Bronchus fibroblast of lung (primary cell): ENCODE results near the gene NPB. TPM values are rescaled to one million over a fixed set of nuclear protein-coding genes. Genes with fewer than 3 reads are reported as not detected.

Experiments
- total RNA-seq: library from RNA; depleted of rRNA; stranded (reverse); fragments of >200 nt; gene quantifications from 2 replicates; pipeline ENCODE4 v1.2.3, GENCODE V29; 2015

The NPB gene
- total RNA-seq = 1.3 TPM in 2 replicates

DNA sequence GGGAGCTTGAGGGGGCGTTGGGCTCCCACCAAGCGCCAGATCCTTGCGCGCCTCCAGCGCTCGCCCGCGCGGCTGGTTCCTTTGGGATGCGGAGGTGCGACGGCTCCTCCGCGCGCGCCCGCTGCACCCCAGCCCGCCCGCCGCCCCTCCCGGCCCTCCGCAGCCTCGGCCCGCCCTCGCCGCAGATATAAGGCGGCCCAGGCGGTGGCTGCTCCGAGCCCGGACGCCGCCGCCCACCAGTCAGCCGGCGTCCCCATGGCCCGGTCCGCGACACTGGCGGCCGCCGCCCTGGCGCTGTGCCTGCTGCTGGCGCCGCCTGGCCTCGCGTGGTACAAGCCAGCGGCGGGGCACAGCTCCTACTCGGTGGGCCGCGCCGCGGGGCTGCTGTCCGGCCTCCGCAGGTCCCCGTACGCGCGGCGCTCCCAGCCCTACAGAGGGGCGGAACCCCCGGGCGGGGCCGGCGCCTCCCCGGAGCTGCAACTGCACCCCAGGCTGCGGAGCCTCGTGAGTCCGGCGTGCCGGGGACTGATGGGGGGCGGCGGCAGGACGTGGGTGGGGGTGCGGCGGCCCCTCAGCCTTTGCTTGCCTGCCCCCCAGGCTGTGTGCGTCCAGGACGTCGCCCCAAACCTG lies at the start of gene NPB:
TSS of gene NPB (plus strand) at position 216 of the 630 bp plus-strand sequence. CDS start at position 256, 40 bp downstream.

GRCh38 chr17:81859906-81860755 lies 41.9 kb upstream of the NPB start, which contains the start of gene P4HB:
TSS of gene P4HB (minus strand) at chr17:81860535. CDS start at chr17:81860471, 64 bp downstream.

DNA sequence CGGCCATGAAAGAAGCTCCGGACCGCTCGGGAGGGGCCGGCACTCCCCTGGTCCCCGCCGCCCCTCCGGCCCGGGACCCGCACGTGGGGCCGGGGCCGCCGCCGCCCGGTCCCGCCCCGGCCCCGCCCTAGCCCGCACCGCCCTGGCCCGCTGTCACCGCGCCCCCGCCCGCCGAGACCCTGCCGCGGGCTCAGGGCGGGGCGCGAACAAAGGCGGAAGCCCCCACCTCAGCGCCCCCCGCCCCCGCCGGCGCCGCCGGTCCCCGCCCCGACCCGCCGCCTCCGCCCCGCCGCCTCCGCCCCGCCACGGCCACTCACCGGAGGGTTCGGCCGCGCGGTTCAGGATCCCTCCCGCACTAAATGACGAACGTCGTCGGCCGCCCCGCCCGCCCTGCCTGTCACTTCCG lies 31.1 kb upstream of the NPB start, which contains the start of gene ARHGDIA:
TSS of gene ARHGDIA (minus strand) at position 357 of the 406 bp plus-strand sequence. CDS start 1,407 bp downstream, outside the sequence.

DNA sequence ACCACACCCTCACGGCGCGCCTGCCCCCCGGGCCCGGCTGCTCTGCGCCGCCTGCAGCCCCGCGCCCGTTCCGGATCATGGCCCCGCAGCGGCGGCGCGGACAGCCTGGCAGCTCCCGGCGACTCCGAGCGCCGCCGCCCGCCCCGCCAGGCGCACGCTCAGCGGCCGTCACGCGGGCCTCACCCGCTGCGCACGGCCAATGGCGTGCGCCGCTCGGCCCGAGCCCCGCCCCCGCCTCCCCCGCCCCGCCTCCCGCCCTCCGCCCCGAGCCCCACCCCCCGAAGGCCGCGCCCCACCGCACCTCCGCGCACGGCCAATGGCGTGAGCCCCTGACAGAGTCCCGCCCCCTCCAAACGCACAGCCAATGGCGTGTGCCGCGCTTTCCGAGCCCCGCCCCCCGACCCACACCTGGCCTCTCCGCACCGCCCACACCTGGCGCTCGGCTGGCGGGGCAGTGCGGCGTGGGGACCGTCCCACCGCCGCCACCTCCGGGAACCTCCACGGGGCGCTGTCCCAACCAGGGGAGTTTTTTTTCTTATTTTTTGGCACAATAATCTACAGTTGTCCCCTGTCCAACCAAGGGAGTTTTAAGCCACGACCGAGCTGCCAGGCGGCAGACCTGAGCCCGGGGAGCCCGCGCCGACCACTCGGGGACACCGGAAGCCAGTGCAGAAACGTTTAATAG lies 9.4 kb downstream of the NPB start, which contains the start of gene PCYT2:
TSS of gene PCYT2 (minus strand) at position 123 of the 685 bp plus-strand sequence. CDS start at position 79, 44 bp downstream.

GRCh38 chr17:81917565-81918332 lies 15.7 kb downstream of the NPB start, which contains the start of gene SIRT7:
TSS of gene SIRT7 (minus strand) at chr17:81918176. CDS start at chr17:81918131, 45 bp downstream.

GRCh38 chr17:81927653-81928543 lies 25.9 kb downstream of the NPB start, which contains the start of gene MAFG:
TSS of gene MAFG (minus strand) at chr17:81927735. CDS start at chr17:81923185, 4,550 bp downstream.

GRCh38 chr17:81947189-81947588 lies 45.2 kb downstream of the NPB start, which contains the start of gene MYADML2:
TSS of gene MYADML2 (minus strand) at chr17:81947233. CDS start at chr17:81941741, 5,492 bp downstream.

Other genes starting within 250 kb of the NPB start
- 1.3 and 2.2 TPM in 2 replicates for gene PDE6G, start 245.7 kb upstream of the NPB start, total RNA-seq
- 47.1 and 52.9 TPM in 2 replicates for gene OXLD1, start 235.6 kb upstream of the NPB start, total RNA-seq
- gene CCDC137, start 235.5 kb upstream of the NPB start, total RNA-seq = 12.9 and 14.9 TPM in 2 replicates
- 47.9 and 48.9 TPM in 2 replicates for gene ARL16, start 218.4 kb upstream of the NPB start, total RNA-seq
- gene HGS, start 218.2 kb upstream of the NPB start, total RNA-seq = 101 and 102 TPM in 2 replicates
- 123 and 155 TPM in 2 replicates for gene MRPL12, start 198.9 kb upstream of the NPB start, total RNA-seq
- gene SLC25A10, start 190.0 kb upstream of the NPB start, total RNA-seq = 32.7 and 38.0 TPM in 2 replicates
- not detected in 2 replicates for gene GCGR, start 98.1 kb upstream of the NPB start, total RNA-seq
- gene MCRIP1, start 68.9 kb upstream of the NPB start, total RNA-seq = 131 and 139 TPM in 2 replicates
- not detected in 2 replicates for gene PPP1R27, start 67.2 kb upstream of the NPB start, total RNA-seq
- 1,092 and 1,218 TPM in 2 replicates for gene P4HB, start 41.7 kb upstream of the NPB start, total RNA-seq
- gene ARHGDIA, start 30.9 kb upstream of the NPB start, total RNA-seq = 498 and 540 TPM in 2 replicates
- 243 and 244 TPM in 2 replicates for gene ALYREF, start 10.7 kb upstream of the NPB start, total RNA-seq
- 306 and 308 TPM in 2 replicates for gene ANAPC11, start 10.5 kb upstream of the NPB start, total RNA-seq
- 138 and 142 TPM in 2 replicates for gene PCYT2, start 9.2 kb downstream of the NPB start, total RNA-seq
- 14.0 and 15.0 TPM in 2 replicates for gene SIRT7, start 15.9 kb downstream of the NPB start, total RNA-seq
- 6.5 and 6.6 TPM in 2 replicates for gene MAFG, start 25.5 kb downstream of the NPB start, total RNA-seq
- 151 and 163 TPM in 2 replicates for gene PYCR1, start 35.1 kb downstream of the NPB start, total RNA-seq
- gene MYADML2, start 45.0 kb downstream of the NPB start, total RNA-seq = not detected in 2 replicates
- not detected in 2 replicates for gene NOTUM, start 58.9 kb downstream of the NPB start, total RNA-seq
- 17.7 and 21.0 TPM in 2 replicates for gene ASPSCR1, start 75.4 kb downstream of the NPB start, total RNA-seq
- 135 and 149 TPM in 2 replicates for gene CENPX, start 120.6 kb downstream of the NPB start, total RNA-seq
- gene LRRC45, start 121.1 kb downstream of the NPB start, total RNA-seq = 21.6 and 26.6 TPM in 2 replicates
- 65.2 and 69.6 TPM in 2 replicates for gene RAC3, start 129.4 kb downstream of the NPB start, total RNA-seq
- gene DCXR, start 135.5 kb downstream of the NPB start, total RNA-seq = 155 and 162 TPM in 2 replicates
- 42.0 and 45.8 TPM in 2 replicates for gene RFNG, start 149.6 kb downstream of the NPB start, total RNA-seq
- 174 and 180 TPM in 2 replicates for gene GPS1, start 149.7 kb downstream of the NPB start, total RNA-seq
- gene DUS1L, start 163.6 kb downstream of the NPB start, total RNA-seq = 58.7 and 59.5 TPM in 2 replicates
- gene FASN, start 196.0 kb downstream of the NPB start, total RNA-seq = 625 and 631 TPM in 2 replicates